ENCODE data around the gene PTRH1. TPM values are rescaled to one million over a fixed set of nuclear protein-coding genes. Genes with fewer than 3 reads are reported as not detected.

Gene PTRH1
- total and polyA plus RNA-seq, 2 of the 13 experiments (the other 11 are each of a cell fraction or from before 2014, with no cell fraction given) = 4.0 to 10.4 TPM

DNA sequence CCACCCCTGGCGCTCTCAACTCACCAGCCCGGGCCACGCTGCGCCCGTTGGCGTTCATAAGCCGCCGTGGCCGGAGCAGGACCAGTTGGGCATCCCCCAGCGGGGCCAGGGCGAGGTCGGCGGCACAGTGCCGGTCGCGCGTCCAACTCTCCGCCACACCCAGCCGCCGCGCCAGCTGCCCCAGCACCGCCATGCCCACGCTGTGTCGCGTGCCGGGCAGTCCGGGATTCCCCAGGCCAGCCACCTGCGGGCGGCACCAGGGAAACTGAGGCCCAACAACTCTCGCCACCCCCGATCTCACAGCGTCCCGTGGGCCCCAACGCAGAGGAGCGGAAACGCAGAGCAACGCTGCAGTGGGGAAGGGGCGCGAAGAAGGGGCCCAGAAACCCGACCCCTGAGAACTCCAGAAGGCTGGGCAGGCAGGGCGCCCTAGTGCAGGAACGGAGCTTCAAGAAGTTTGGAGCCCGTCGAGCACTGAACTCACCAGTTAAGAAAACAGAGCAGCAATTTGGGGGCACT, 453 bp downstream of the PTRH1 start (continued):
- TF ChIP-seq IRX3 (CRISPR knock-in tag; IDR thresholded peaks at IDR 0.05; ENCODE audit: borderline replicate concordance, low read depth) = no peak
- peak; percentile 35 for TF ChIP-seq MED8 (CRISPR knock-in tag; IDR thresholded peaks at IDR 0.05; ENCODE audit: insufficient replicate concordance)
- TF ChIP-seq, protein P1, sequence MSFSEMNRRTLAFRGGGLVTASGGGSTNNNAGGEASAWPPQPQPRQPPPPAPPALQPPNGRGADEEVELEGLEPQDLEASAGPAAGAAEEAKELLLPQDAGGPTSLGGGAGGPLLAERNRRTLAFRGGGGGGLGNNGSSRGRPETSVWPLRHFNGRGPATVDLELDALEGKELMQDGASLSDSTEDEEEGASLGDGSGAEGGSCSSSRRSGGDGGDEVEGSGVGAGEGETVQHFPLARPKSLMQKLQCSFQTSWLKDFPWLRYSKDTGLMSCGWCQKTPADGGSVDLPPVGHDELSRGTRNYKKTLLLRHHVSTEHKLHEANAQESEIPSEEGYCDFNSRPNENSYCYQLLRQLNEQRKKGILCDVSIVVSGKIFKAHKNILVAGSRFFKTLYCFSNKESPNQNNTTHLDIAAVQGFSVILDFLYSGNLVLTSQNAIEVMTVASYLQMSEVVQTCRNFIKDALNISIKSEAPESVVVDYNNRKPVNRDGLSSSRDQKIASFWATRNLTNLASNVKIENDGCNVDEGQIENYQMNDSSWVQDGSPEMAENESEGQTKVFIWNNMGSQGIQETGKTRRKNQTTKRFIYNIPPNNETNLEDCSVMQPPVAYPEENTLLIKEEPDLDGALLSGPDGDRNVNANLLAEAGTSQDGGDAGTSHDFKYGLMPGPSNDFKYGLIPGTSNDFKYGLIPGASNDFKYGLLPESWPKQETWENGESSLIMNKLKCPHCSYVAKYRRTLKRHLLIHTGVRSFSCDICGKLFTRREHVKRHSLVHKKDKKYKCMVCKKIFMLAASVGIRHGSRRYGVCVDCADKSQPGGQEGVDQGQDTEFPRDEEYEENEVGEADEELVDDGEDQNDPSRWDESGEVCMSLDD (CRISPR knock-in tag; IDR thresholded peaks at IDR 0.05; ENCODE audit: borderline replicate concordance) = no peak
- TF ChIP-seq, protein P2, sequence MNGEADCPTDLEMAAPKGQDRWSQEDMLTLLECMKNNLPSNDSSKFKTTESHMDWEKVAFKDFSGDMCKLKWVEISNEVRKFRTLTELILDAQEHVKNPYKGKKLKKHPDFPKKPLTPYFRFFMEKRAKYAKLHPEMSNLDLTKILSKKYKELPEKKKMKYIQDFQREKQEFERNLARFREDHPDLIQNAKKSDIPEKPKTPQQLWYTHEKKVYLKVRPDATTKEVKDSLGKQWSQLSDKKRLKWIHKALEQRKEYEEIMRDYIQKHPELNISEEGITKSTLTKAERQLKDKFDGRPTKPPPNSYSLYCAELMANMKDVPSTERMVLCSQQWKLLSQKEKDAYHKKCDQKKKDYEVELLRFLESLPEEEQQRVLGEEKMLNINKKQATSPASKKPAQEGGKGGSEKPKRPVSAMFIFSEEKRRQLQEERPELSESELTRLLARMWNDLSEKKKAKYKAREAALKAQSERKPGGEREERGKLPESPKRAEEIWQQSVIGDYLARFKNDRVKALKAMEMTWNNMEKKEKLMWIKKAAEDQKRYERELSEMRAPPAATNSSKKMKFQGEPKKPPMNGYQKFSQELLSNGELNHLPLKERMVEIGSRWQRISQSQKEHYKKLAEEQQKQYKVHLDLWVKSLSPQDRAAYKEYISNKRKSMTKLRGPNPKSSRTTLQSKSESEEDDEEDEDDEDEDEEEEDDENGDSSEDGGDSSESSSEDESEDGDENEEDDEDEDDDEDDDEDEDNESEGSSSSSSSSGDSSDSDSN (CRISPR knock-in tag; IDR thresholded peaks at IDR 0.05) = peak; percentile 5; the same call in 1 of the 2 replicates
- no peak for TF ChIP-seq NR2F6 (IDR thresholded peaks at IDR 0.05)
- no peak for TF ChIP-seq NR2F6 (CRISPR knock-in tag; IDR thresholded peaks at IDR 0.05)
- TF ChIP-seq ZSCAN22 (CRISPR knock-in tag; IDR thresholded peaks at IDR 0.05) = no peak
- TF ChIP-seq FOXK2 (IDR thresholded peaks at IDR 0.05) = no peak
- TF ChIP-seq ZNF83 (CRISPR knock-in tag; IDR thresholded peaks at IDR 0.05; ENCODE audit: borderline replicate concordance) = no peak
- no peak for TF ChIP-seq NFE2L2 (IDR thresholded peaks at IDR 0.05; ENCODE audit: low read length)
- TF ChIP-seq, protein P3, sequence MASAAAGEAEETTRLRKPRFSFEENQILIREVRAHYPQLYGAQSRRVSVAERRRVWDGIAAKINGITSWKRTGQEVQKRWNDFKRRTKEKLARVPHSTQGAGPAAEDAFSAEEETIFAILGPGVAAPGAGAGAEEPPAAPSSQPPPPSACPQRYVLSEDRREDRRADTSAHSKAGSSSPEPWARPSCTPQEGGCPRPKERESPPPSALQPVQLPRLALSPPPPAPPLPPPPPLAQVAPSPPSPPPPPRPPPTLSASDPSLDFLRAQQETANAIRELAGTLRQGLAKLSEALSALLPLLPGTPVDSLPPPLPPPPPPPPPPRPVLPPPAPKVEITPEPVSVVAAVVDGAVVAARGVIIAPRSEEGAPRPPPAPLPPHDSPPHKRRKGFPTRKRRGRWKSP (CRISPR knock-in tag; IDR thresholded peaks at IDR 0.05) = no peak
- TF ChIP-seq, protein P4, sequence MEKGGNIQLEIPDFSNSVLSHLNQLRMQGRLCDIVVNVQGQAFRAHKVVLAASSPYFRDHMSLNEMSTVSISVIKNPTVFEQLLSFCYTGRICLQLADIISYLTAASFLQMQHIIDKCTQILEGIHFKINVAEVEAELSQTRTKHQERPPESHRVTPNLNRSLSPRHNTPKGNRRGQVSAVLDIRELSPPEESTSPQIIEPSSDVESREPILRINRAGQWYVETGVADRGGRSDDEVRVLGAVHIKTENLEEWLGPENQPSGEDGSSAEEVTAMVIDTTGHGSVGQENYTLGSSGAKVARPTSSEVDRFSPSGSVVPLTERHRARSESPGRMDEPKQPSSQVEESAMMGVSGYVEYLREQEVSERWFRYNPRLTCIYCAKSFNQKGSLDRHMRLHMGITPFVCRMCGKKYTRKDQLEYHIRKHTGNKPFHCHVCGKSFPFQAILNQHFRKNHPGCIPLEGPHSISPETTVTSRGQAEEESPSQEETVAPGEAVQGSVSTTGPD (CRISPR knock-in tag; IDR thresholded peaks at IDR 0.05) = no peak
- TF ChIP-seq ZNF75D (CRISPR knock-in tag; IDR thresholded peaks at IDR 0.05; ENCODE audit: borderline replicate concordance) = 0 out of 2 replicates have a peak, but pooled peaks have one; percentile 64
- no peak for TF ChIP-seq ZKSCAN1 (IDR thresholded peaks at IDR 0.05; ENCODE audit: low read length)
- TF ChIP-seq, protein P5, sequence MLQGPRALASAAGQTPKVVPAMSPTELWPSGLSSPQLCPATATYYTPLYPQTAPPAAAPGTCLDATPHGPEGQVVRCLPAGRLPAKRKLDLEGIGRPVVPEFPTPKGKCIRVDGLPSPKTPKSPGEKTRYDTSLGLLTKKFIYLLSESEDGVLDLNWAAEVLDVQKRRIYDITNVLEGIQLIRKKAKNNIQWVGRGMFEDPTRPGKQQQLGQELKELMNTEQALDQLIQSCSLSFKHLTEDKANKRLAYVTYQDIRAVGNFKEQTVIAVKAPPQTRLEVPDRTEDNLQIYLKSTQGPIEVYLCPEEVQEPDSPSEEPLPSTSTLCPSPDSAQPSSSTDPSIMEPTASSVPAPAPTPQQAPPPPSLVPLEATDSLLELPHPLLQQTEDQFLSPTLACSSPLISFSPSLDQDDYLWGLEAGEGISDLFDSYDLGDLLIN (CRISPR knock-in tag; IDR thresholded peaks at IDR 0.05; ENCODE audit: borderline replicate concordance) = no peak
- no peak for TF ChIP-seq ZFP36 (IDR thresholded peaks at IDR 0.05; ENCODE audit: borderline replicate concordance, low read depth, low read length, partially characterized antibody)
- TF ChIP-seq MAFF (IDR thresholded peaks at IDR 0.05; ENCODE audit: low read depth, low read length) = no peak
- no peak for TF ChIP-seq SNAPC2 (CRISPR knock-in tag; IDR thresholded peaks at IDR 0.05)
- peak; percentile 51 for TF ChIP-seq SRSF1 (optimal IDR thresholded peaks at IDR 0.05; ENCODE audit: low read depth, low read length)
- TF ChIP-seq RXRA (CRISPR knock-in tag; IDR thresholded peaks at IDR 0.05) = no peak
- no peak for TF ChIP-seq ZNF207 (IDR thresholded peaks at IDR 0.05; ENCODE audit: borderline replicate concordance)
- TF ChIP-seq GTF2F1 (IDR thresholded peaks at IDR 0.05; ENCODE audit: low read length) = no peak
